K562 (cell line): ENCODE results near the gene ASIC3. TPM values are rescaled to one million over a fixed set of nuclear protein-coding genes. Genes with fewer than 3 reads are reported as not detected.

Source experiments
- ID3 ChIP-seq, 2 experiments: fragments of 250-450 bp in 1 of 2; fragments of 450-650 bp in 1 of 2; sonication (Bioruptor Pico) in 1 of 2; IDR thresholded peaks; 2 replicates each; pipeline versions ENCODE4 v1.6.1 to v1.8.0; 2016 to 2021; ENCODE audit warnings: mild to moderate bottlenecking in 2 of 2, moderate library complexity in 2 of 2, missing compliant biosample characterization in 1 of 2, missing genetic modification characterization in 1 of 2
- LCOR ChIP-seq: sonication (generic); formaldehyde crosslinking; IDR thresholded peaks from 2 replicates; pipeline ENCODE4 v1.8.0; 2022; ENCODE audit warnings: mild to moderate bottlenecking, missing genetic modification reagents
- NFRKB ChIP-seq: fragments of 450-650 bp; IDR thresholded peaks from 2 replicates; pipeline ENCODE4 v1.6.1; 2016; ENCODE audit warnings: low read depth
- PURB ChIP-seq: sonication (generic); formaldehyde crosslinking; IDR thresholded peaks from 2 replicates; pipeline ENCODE4 v1.9.0; 2021; ENCODE audit warnings: low read depth, mild to moderate bottlenecking, missing genetic modification reagents
- RAD51 ChIP-seq: fragments of 450-650 bp; IDR thresholded peaks from 2 replicates; pipeline ENCODE4 v1.7.1; 2016; ENCODE audit warnings: low read depth, mild to moderate bottlenecking, borderline replicate concordance
- SIX5 ChIP-seq, 2 experiments: IDR thresholded peaks; 2 replicates each; pipeline ENCODE4 v1.6.1; 2011; ENCODE audit warnings: low read length in 2 of 2, borderline replicate concordance in 1 of 2, low read depth in 1 of 2, mild to moderate bottlenecking in 1 of 2, moderate library complexity in 1 of 2; ENCODE audit not compliant: insufficient read depth in 1 of 2
- SP1 ChIP-seq: sonication (generic); formaldehyde crosslinking; IDR thresholded peaks from 2 replicates; pipeline ENCODE4 v1.8.1; 2022; ENCODE audit warnings: mild to moderate bottlenecking, missing genetic modification reagents
- TBL1XR1 ChIP-seq, 2 experiments: IDR thresholded peaks; 2 replicates each; pipeline ENCODE4 v1.6.1; 2012; ENCODE audit warnings: improper control_type of control experiment in 2 of 2, low read length in 2 of 2, mild to moderate bottlenecking in 1 of 2
- THAP7 ChIP-seq: fragments of 250-450 bp; sonication (Bioruptor Pico); IDR thresholded peaks from 2 replicates; pipeline ENCODE4 v1.5.0; 2021
- ZNF165 ChIP-seq: fragments of 250-450 bp; sonication (Bioruptor Pico); IDR thresholded peaks from 2 replicates; pipeline ENCODE4 v1.4.0; 2020; ENCODE audit warnings: borderline replicate concordance
- ZNF280A ChIP-seq: fragments of 450-650 bp; IDR thresholded peaks from 2 replicates; pipeline ENCODE4 v1.6.1; 2018; ENCODE audit warnings: mild to moderate bottlenecking, low read depth; ENCODE audit not compliant: partially characterized antibody
- ZNF398 ChIP-seq: fragments of 250-450 bp; sonication (Bioruptor Pico); IDR thresholded peaks from 2 replicates; pipeline ENCODE4 v1.8.0; 2021; ENCODE audit warnings: moderate library complexity, mild to moderate bottlenecking, inconsistent platforms
- ZNF449 ChIP-seq: fragments of 250-450 bp; sonication (Bioruptor Pico); IDR thresholded peaks from 2 replicates; pipeline ENCODE4 v1.8.0; 2022; ENCODE audit warnings: moderate library complexity, mild to moderate bottlenecking, inconsistent platforms
- polyA plus RNA-seq, 8 experiments: library from polyadenylated mRNA; depleted of rRNA in 4 of 8; stranded (reverse) in 5 of 8; unstranded in 3 of 8; fragments of >200 nt; fragmentation: Nextera tagmentation in 2 of 8; fragmentation: Illumina TruSeq in 1 of 8; extraction: Ambion mirVana in 2 of 8; extraction: Trizol in 1 of 8; gene quantifications; 2 replicates each; pipeline versions ENCODE4 v1.2.1 to v1.2.3, GENCODE V29; 2011 to 2014; ENCODE audit warnings: inconsistent platforms in 1 of 8, missing spikeins in 1 of 8
- total RNA-seq, 7 experiments: library from RNA; depleted of rRNA in 6 of 7; stranded (reverse); fragments of >200 nt in 6 of 7; fragmentation: Illumina TruSeq in 2 of 7; extraction: Trizol in 2 of 7; gene quantifications; 2 replicates each; pipeline versions ENCODE4 v1.2.1 to v1.2.3, GENCODE V29; 2011 to 2021; ENCODE audit warnings: low replicate concordance in 1 of 7
- TF ChIP-seq, protein P1 (sequence below): fragments of 450-650 bp; formaldehyde crosslinking; IDR thresholded peaks from 2 replicates; pipeline ENCODE4 v1.4.0; 2020; ENCODE audit warnings: mild to moderate bottlenecking, moderate library complexity
- TF ChIP-seq, protein P2 (sequence below): sonication (generic); formaldehyde crosslinking; IDR thresholded peaks from 2 replicates; pipeline ENCODE4 v1.8.1; 2023; ENCODE audit warnings: mild to moderate bottlenecking, missing genetic modification reagents, moderate library complexity

The ASIC3 gene
- total and polyA plus RNA-seq, 9 of the 15 experiments (the other 6 are each of a cell fraction or from before 2014, with no cell fraction given): 0.11 to 5.0 (median 0.87) TPM

GRCh38 chr7:151017953-151018420 is 30.3 kb upstream of the ASIC3 start (continued):
- no peak for TF ChIP-seq ZNF280A
- TF ChIP-seq RAD51: no peak
- TF ChIP-seq SP1 (CRISPR knock-in tag): peak; percentile 42
- TF ChIP-seq SIX5 (IDR thresholded peaks at IDR 0.05; ENCODE audit: borderline replicate concordance in 1 of 2, insufficient read depth in 1 of 2, low read depth in 1 of 2, low read length in 2 of 2): no peak
- peak; percentile 52; the same call in 1 of the 2 replicates for TF ChIP-seq LCOR (CRISPR knock-in tag)
- TF ChIP-seq ZNF398 (CRISPR knock-in tag): no peak
- TF ChIP-seq THAP7 (CRISPR knock-in tag): no peak
- no peak for TF ChIP-seq TBL1XR1 (IDR thresholded peaks at IDR 0.05; ENCODE audit: low read length in 2 of 2)
- TF ChIP-seq, protein P1, sequence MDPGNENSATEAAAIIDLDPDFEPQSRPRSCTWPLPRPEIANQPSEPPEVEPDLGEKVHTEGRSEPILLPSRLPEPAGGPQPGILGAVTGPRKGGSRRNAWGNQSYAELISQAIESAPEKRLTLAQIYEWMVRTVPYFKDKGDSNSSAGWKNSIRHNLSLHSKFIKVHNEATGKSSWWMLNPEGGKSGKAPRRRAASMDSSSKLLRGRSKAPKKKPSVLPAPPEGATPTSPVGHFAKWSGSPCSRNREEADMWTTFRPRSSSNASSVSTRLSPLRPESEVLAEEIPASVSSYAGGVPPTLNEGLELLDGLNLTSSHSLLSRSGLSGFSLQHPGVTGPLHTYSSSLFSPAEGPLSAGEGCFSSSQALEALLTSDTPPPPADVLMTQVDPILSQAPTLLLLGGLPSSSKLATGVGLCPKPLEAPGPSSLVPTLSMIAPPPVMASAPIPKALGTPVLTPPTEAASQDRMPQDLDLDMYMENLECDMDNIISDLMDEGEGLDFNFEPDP (CRISPR knock-in tag): no peak
- TF ChIP-seq ZNF165 (CRISPR knock-in tag): no peak
- TF ChIP-seq PURB (CRISPR knock-in tag): no peak
- no peak for TF ChIP-seq ZNF449 (CRISPR knock-in tag)
- TF ChIP-seq, protein P2, sequence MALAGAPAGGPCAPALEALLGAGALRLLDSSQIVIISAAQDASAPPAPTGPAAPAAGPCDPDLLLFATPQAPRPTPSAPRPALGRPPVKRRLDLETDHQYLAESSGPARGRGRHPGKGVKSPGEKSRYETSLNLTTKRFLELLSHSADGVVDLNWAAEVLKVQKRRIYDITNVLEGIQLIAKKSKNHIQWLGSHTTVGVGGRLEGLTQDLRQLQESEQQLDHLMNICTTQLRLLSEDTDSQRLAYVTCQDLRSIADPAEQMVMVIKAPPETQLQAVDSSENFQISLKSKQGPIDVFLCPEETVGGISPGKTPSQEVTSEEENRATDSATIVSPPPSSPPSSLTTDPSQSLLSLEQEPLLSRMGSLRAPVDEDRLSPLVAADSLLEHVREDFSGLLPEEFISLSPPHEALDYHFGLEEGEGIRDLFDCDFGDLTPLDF (CRISPR knock-in tag): peak; percentile 51; the same call in 1 of the 2 replicates
- peak; percentile 74 for TF ChIP-seq NFRKB
- TF ChIP-seq ID3 (CRISPR knock-in tag; IDR thresholded peaks at IDR 0.05): no peak
- peak; percentile 85 for TF ChIP-seq ID3 (tag; IDR thresholded peaks at IDR 0.05)
